ENCODE measurements around the gene RABGAP1L. TPM values are rescaled to one million over a fixed set of nuclear protein-coding genes. Genes with fewer than 3 reads are reported as not detected.

RABGAP1L gene
- total RNA-seq, 6 donors from 2014 or later = 41.3 to 229 (median 85.3) TPM

- Histone ChIP-seq H3K27ac (no peak overlapping the region), H3K4me1 (no peaks in the 10 kb centered on the region), H3K27me3 (no peaks in the 10 kb centered on the region), H3K36me3 (no peaks in the 10 kb centered on the region), H3K9me3 (no peaks in the 10 kb centered on the region), H3K4me3 (no peak overlapping the region)
- TF ChIP-seq POLR2AphosphoS5 (IDR thresholded peaks at IDR 0.05) (no peak), CTCF (IDR thresholded peaks at IDR 0.05) (no peak), EP300 (IDR thresholded peaks at IDR 0.05) (no peak), POLR2A (IDR thresholded peaks at IDR 0.05) (no peak)
- DNase-seq (no peak), ATAC-seq (ENCODE audit: low FRiP score in 2 of 2) (no peak)
- 40 to 65% methylated on average over 1 of the region's 1 CpG for WGBS, 2 donors
Measured at GRCh38 chr1:174399211-174399610, 239.9 kb downstream of the RABGAP1L start.

- 95 to 96% methylated on average over 4 of the region's 4 CpGs for WGBS, 2 donors
Measured at GRCh38 chr1:174401075-174401474, 241.8 kb downstream of the RABGAP1L start.

GRCh38 chr1:174405219-174405618 is 245.9 kb downstream of the RABGAP1L start:
- 89% methylated on average over 1 of the region's 1 CpG for WGBS, 2 donors
- H3K9me3 ChIP-seq = no peaks in the 10 kb centered on the region
- H3K36me3 ChIP-seq = no peaks in the 10 kb centered on the region
- TF ChIP-seq POLR2A (IDR thresholded peaks at IDR 0.05) (no peak), EP300 (IDR thresholded peaks at IDR 0.05) (no peak), CTCF (IDR thresholded peaks at IDR 0.05) (no peak), POLR2AphosphoS5 (IDR thresholded peaks at IDR 0.05) (no peak)
- H3K27me3 ChIP-seq = no peaks in the 10 kb centered on the region
- no peak overlapping the region for H3K27ac ChIP-seq
- ATAC-seq (ENCODE audit: low FRiP score in 2 of 2) (no peak), DNase-seq (no peak)
- H3K4me3 ChIP-seq = no peak overlapping the region
- no peaks in the 10 kb centered on the region for H3K4me1 ChIP-seq

More at GRCh38 chr1:174401075-174401474, 241.8 kb downstream of the RABGAP1L start:
- Histone ChIP-seq H3K4me1 (no peaks in the 10 kb centered on the region), H3K4me3 (no peak overlapping the region), H3K9me3 (no peaks in the 10 kb centered on the region), H3K36me3 (no peaks in the 10 kb centered on the region), H3K27ac (no peak overlapping the region), H3K27me3 (no peaks in the 10 kb centered on the region)
- TF ChIP-seq EP300 (IDR thresholded peaks at IDR 0.05) = no peak
- TF ChIP-seq POLR2AphosphoS5 (IDR thresholded peaks at IDR 0.05) = no peak
- TF ChIP-seq CTCF (IDR thresholded peaks at IDR 0.05) = no peak
- no peak for TF ChIP-seq POLR2A (IDR thresholded peaks at IDR 0.05)
- DNase-seq (no peak), ATAC-seq (ENCODE audit: low FRiP score in 2 of 2) (no peak)

DNA sequence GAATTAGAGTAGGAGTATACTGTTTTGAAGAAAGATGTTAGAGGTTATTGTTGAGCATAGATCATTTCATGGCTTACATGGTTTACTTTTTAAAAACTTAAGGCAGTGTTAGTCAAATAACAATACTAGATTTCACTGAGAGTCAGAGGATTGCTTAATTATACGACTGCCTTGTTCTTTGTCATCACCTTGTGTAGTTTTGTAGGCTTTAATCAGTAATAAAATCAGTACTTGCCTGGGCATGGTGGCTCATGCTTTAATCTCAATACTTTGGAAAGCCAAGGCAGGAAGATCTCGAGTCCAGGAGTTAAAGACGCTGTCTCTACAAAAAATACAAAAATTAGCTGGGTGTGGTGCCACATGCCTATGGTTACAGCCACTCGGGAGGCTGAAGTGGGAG is 247.1 kb downstream of the RABGAP1L start:
- Histone ChIP-seq H3K4me3 (no peak overlapping the region), H3K9me3 (no peaks in the 10 kb centered on the region), H3K27me3 (no peaks in the 10 kb centered on the region), H3K4me1 (no peaks in the 10 kb centered on the region), H3K36me3 (no peaks in the 10 kb centered on the region), H3K27ac (no peak overlapping the region)
- no peak for DNase-seq
- WGBS, 2 donors = 85 to 92% methylated on average over 4 of the region's 4 CpGs
- TF ChIP-seq CTCF (IDR thresholded peaks at IDR 0.05) = no peak
- no peak for TF ChIP-seq POLR2A (IDR thresholded peaks at IDR 0.05)
- TF ChIP-seq EP300 (IDR thresholded peaks at IDR 0.05) = no peak
- TF ChIP-seq POLR2AphosphoS5 (IDR thresholded peaks at IDR 0.05) = no peak
- ATAC-seq (ENCODE audit: low FRiP score in 2 of 2) = no peak

GRCh38 chr1:174407665-174408064 is 248.3 kb downstream of the RABGAP1L start:
- no peaks in the 10 kb centered on the region for H3K4me1 ChIP-seq
- WGBS, 2 donors = 77 to 79% methylated on average over 3 of the region's 3 CpGs
- ATAC-seq (ENCODE audit: low FRiP score in 2 of 2) (no peak), DNase-seq (no peak)
- no peak overlapping the region for H3K27ac ChIP-seq
- no peaks in the 10 kb centered on the region for H3K27me3 ChIP-seq
- H3K4me3 ChIP-seq = no peak overlapping the region
- no peaks in the 10 kb centered on the region for H3K36me3 ChIP-seq
- H3K9me3 ChIP-seq = no peaks in the 10 kb centered on the region
- TF ChIP-seq CTCF (IDR thresholded peaks at IDR 0.05) (no peak), POLR2A (IDR thresholded peaks at IDR 0.05) (no peak), POLR2AphosphoS5 (IDR thresholded peaks at IDR 0.05) (no peak)
